ENCODE results near the gene CBARP.

GRCh38 chr19:1210227-1210538 lies 27.6 kb downstream of the CBARP start:
- TF ChIP-seq CTCF (IDR thresholded peaks at IDR 0.05; ENCODE audit: low read depth, low read length) = no peak
- TF ChIP-seq EZH2phosphoT487 (IDR thresholded peaks at IDR 0.05; ENCODE audit: low read depth) = no peak
